Activated CD4-positive, CD25-positive, alpha-beta regulatory T cell treated with anti-CD3 and anti-CD28 coated beads, Interleukin-2, amount 50 U/mL, for 72 hours (primary cell): ENCODE measurements around the gene KRT81.

Source experiments
- DNase-seq: peaks from one replicate; pipeline ENCODE4 v3.0.0; 2021

Gene KRT81

GRCh38 chr12:52238207-52238840 lies 53.0 kb downstream of the KRT81 start:
- no peak for DNase-seq

GRCh38 chr12:52236386-52237050 lies 54.8 kb downstream of the KRT81 start:
- no peak for DNase-seq
